ENCODE data around the gene ENGASE. TPM values are rescaled to one million over a fixed set of nuclear protein-coding genes. Genes with fewer than 3 reads are reported as not detected.

Gene ENGASE
- polyA plus RNA-seq, 1 of the 3 experiments (the other 2 are of a cell fraction): 30.1 TPM

GRCh38 chr17:79036181-79036580, 38.4 kb upstream of the ENGASE start:
- H3K9ac ChIP-seq: no peak overlapping the region
- no peaks in the 10 kb centered on the region for H3K36me3 ChIP-seq (replicated peaks in 1 of 2; ENCODE audit: control insufficient read depth in 1 of 2, insufficient read depth in 2 of 2, low read length in 1 of 2)
- H3K4me2 ChIP-seq: 0 out of 2 replicates have a peak overlapping the region, but pooled peaks have one; percentile 38
- no peaks in the 10 kb centered on the region for H3K9me3 ChIP-seq
- H3K27me3 ChIP-seq (ENCODE audit: insufficient read depth): no peaks in the 10 kb centered on the region
- CTCF ChIA-PET: interaction anchor here (0.8 to 22.0 kb wide), 14 partner anchors 7 to 365 kb away, joined by 3 to 405 read pairs (median 5); no protein-coding TSS in a partner anchor
- peaks cover 10 to 16% of the 10 kb centered on the region in 2 experiments; a peak in 3 of 4 replicates for H3K4me1 ChIP-seq (ENCODE audit: control insufficient read depth in 1 of 2, insufficient read depth in 2 of 2, low read depth in 1 of 2, low read length in 1 of 2)
- H3K9me2 ChIP-seq: no peaks in the 10 kb centered on the region
- WGBS (ENCODE audit: low lambda C conversion rate): 92% methylated on average over 6 of the region's 6 CpGs
- TF ChIP-seq POLR2AphosphoS5 (IDR thresholded peaks at IDR 0.05; ENCODE audit: low read depth, low read length) (no peak), PBX3 (IDR thresholded peaks at IDR 0.05) (no peak), YY1 (IDR thresholded peaks at IDR 0.05; ENCODE audit: low read depth) (no peak), TAF1 (IDR thresholded peaks at IDR 0.05; ENCODE audit: borderline replicate concordance, low read depth, low read length) (no peak), GATA2 (CRISPR knock-in tag; IDR thresholded peaks at IDR 0.05) (no peak), RCOR1 (IDR thresholded peaks at IDR 0.05; ENCODE audit: low read length) (no peak), SMC3 (IDR thresholded peaks at IDR 0.05; ENCODE audit: low read depth, low read length) (no peak), FOXJ3 (CRISPR knock-in tag; IDR thresholded peaks at IDR 0.05) (no peak)
- H3F3A ChIP-seq (replicated peaks; ENCODE audit: insufficient read depth): peaks cover 3% of the 10 kb centered on the region
- no peaks in the 10 kb centered on the region for H4K20me1 ChIP-seq (ENCODE audit: insufficient read depth)
- peak overlapping the region in 1 of 2 experiments; percentile 47; a peak in 2 of 4 replicates for H3K27ac ChIP-seq (ENCODE audit: low read depth in 2 of 2, low read length in 1 of 2)
- POLR2A ChIA-PET: interaction anchor here (1.5 kb wide), 1 partner anchor 8 kb away, joined by 3 read pairs; no protein-coding TSS in a partner anchor
- DNase-seq: no peak
- no peak overlapping the region for H2AFZ ChIP-seq (ENCODE audit: low read depth)
- H3K4me3 ChIP-seq (ENCODE audit: low read depth in 2 of 2, low read length in 1 of 2): no peak overlapping the region
- H3K79me2 ChIP-seq (ENCODE audit: insufficient read depth): no peaks in the 10 kb centered on the region

- Histone ChIP-seq H2AFZ (ENCODE audit: low read depth) (peak overlapping the region; percentile 63; the same call in 1 of the 2 replicates), H3K9ac (no peak overlapping the region), H3K4me2 (peak overlapping the region; percentile 38; the same call in 1 of the 2 replicates), H3K36me3 (replicated peaks in 1 of 2; ENCODE audit: control insufficient read depth in 1 of 2, insufficient read depth in 2 of 2, low read length in 1 of 2) (no peaks in the 10 kb centered on the region), H3K9me3 (no peaks in the 10 kb centered on the region), H3K4me1 (ENCODE audit: control insufficient read depth in 1 of 2, insufficient read depth in 2 of 2, low read depth in 1 of 2, low read length in 1 of 2) (peaks cover 10 to 16% of the 10 kb centered on the region in 2 experiments; a peak in 3 of 4 replicates), H3K4me3 (ENCODE audit: low read depth in 2 of 2, low read length in 1 of 2) (no peak overlapping the region), H3K27ac (ENCODE audit: low read depth in 2 of 2, low read length in 1 of 2) (peak overlapping the region; percentile 2 to 47; a peak in 2 of 4 replicates), H3K9me2 (no peaks in the 10 kb centered on the region), H3K27me3 (ENCODE audit: insufficient read depth) (no peaks in the 10 kb centered on the region), H4K20me1 (ENCODE audit: insufficient read depth) (no peaks in the 10 kb centered on the region), H3K79me2 (ENCODE audit: insufficient read depth) (no peaks in the 10 kb centered on the region), H3F3A (replicated peaks; ENCODE audit: insufficient read depth) (peaks cover 3% of the 10 kb centered on the region)
- POLR2A ChIA-PET: interaction anchor here (1.5 kb wide), 1 partner anchor 8 kb away, joined by 3 read pairs; no protein-coding TSS in a partner anchor
- CTCF ChIA-PET: interaction anchor here (0.8 to 22.0 kb wide), 14 partner anchors 7 to 364 kb away, joined by 3 to 405 read pairs (median 5); no protein-coding TSS in a partner anchor
- 47% methylated on average over 3 of the region's 3 CpGs for WGBS (ENCODE audit: low lambda C conversion rate)
- TF ChIP-seq GABPA (IDR thresholded peaks at IDR 0.05; ENCODE audit: low read depth) (no peak; the same call in 1 of the 2 replicates), POLR2AphosphoS5 (IDR thresholded peaks at IDR 0.05; ENCODE audit: low read depth, low read length) (peak; percentile 76; the same call in 1 of the 2 replicates), MAX (IDR thresholded peaks at IDR 0.05; ENCODE audit: low read depth) (peak; percentile 63), GATA2 (CRISPR knock-in tag; IDR thresholded peaks at IDR 0.05) (no peak), FOSL2 (IDR thresholded peaks at IDR 0.05; ENCODE audit: borderline replicate concordance, low read depth) (peak; percentile 83; the same call in 1 of the 2 replicates), YY1 (IDR thresholded peaks at IDR 0.05; ENCODE audit: low read depth) (0 out of 2 replicates have a peak, but pooled peaks have one; percentile 21), TCF12 (IDR thresholded peaks at IDR 0.05) (peak; percentile 76), PBX3 (IDR thresholded peaks at IDR 0.05) (peak; percentile 54; the same call in 1 of the 2 replicates)
- no peak for DNase-seq
Measured at GRCh38 chr17:79036596-79036995, 38.0 kb upstream of the ENGASE start.
